Measurements from ENCODE around the gene ROGDI. TPM values are rescaled to one million over a fixed set of nuclear protein-coding genes. Genes with fewer than 3 reads are reported as not detected.

ROGDI gene
- total and polyA plus RNA-seq, 12 donors: 32.4 to 194 (median 81.7) TPM

DNA sequence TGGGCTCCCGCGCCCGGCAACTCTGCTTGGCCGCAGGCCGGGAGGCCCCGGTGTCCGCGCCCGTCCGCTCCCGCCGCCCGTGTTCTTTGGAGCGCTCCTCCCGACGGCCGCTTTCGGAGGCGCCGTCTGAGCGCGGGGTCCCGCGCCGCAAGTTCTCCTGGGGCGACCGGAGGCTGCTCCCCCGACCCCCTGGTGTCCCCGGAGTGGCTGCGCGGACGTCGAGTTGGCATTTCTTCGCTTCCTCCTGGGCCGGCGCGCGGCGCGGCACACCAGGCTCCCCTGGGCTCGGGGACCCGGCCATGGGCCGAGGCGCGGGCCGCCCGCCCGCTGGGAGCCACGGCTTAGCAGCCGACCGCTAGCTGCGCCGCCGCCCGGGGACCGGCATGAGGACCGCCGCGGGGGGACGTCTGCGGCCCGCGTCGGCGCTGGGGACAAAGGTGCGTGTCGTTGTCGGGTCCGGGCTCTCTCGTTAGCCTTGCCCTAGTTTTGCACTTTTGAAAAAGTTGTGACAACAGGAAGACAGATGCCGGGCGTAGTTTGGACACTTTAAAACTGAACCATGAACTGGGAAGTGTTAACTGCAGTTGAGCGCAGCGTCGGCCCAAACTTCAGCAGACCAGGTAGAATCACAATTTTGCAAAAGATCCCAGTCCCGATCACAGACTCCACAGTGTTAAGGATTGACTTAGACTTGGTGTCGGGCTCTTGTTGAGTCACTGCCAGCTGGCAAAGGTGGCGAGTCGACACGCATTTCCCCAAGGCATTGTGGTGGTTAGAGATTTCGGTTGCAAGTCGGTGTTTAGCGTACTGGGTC lies 45.5 kb upstream of the ROGDI start:
- WGBS, 4 donors: 0 to 1% (median 0%) methylated on average over 24 to 83 of the region's 83 CpGs
- TF ChIP-seq POLR2A (IDR thresholded peaks at IDR 0.05): peak in 1 of 2 donors; percentile 36
- TF ChIP-seq, protein P1, sequence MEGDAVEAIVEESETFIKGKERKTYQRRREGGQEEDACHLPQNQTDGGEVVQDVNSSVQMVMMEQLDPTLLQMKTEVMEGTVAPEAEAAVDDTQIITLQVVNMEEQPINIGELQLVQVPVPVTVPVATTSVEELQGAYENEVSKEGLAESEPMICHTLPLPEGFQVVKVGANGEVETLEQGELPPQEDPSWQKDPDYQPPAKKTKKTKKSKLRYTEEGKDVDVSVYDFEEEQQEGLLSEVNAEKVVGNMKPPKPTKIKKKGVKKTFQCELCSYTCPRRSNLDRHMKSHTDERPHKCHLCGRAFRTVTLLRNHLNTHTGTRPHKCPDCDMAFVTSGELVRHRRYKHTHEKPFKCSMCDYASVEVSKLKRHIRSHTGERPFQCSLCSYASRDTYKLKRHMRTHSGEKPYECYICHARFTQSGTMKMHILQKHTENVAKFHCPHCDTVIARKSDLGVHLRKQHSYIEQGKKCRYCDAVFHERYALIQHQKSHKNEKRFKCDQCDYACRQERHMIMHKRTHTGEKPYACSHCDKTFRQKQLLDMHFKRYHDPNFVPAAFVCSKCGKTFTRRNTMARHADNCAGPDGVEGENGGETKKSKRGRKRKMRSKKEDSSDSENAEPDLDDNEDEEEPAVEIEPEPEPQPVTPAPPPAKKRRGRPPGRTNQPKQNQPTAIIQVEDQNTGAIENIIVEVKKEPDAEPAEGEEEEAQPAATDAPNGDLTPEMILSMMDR (IDR thresholded peaks at IDR 0.05): no peak
- peaks cover 26 to 60% of the 10 kb centered on the region in 2 donors for H3K4me1 ChIP-seq (replicated peaks in 1 of 2)

DNA sequence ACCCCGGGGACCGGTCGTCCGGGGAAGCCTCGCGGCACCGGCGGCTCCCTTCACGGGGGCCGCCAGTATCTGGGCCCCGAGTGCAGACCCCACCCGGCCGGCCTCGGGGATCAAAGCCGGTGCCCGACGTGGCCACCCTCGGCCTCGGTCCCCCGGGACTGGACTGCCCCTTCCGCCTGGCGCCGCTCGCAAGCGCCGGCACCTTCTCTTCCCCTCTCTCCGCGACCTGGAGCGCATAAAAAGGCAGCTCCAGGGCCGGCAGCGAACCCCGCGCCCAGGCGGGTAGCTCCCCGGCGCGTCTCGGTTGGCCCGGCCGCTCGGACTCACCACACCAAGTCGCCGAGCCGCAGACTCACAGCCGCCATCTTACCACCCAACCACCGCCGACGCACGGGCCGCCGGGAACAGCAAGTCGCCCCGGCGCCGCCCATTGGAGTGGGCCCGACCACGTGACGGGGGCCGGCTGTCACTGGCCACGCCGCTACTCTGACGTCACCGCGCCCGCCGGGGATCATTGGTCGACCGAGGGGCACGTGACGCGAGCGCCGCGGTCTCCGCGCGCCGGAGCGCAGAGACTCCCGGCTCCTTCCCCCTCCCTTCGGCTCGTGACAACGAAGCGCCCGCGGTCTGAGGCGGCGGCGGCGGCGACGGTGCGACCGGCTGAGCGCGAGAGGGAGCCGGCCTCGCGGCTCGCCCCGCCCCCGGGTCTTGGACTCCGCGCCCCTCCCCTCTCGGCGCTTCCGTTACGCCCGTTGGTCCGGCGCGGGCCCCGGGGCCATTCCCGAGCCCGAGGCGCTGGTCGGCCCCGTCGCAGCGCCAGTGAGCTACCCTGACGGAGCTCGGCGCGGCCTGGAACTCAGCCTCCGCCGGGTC lies 44.7 kb upstream of the ROGDI start, which contains the start of the genes GLYR1 and UBN1:
TSS of gene GLYR1 (minus strand) at position 388 of the 873 bp plus-strand sequence. CDS start at position 365, 23 bp downstream.
TSS of gene UBN1 (plus strand) at position 581 of the 873 bp plus-strand sequence. CDS start 5,437 bp downstream, outside the sequence.
- peak within 1 kb of the TSS; percentile 87 to 97 (median 92) for H3K4me3 ChIP-seq
- H3K9me3 ChIP-seq (replicated peaks in 1 of 3): no peaks in the 10 kb centered on the region
- H3K4me1 ChIP-seq (replicated peaks in 1 of 2): peaks cover 26 to 51% of the 10 kb centered on the region in 2 donors
- H3K36me3 ChIP-seq (replicated peaks in 1 of 2): peaks cover 0 to 29% of the 10 kb centered on the region in 2 donors
- peak; percentile 59 to 96 for TF ChIP-seq POLR2A (IDR thresholded peaks at IDR 0.05)
- TF ChIP-seq, protein P1 (IDR thresholded peaks at IDR 0.05): no peak
- intact Hi-C loops (cut with DNase I): loop anchor here in 1 of 2 donors (10.0 kb wide), 1 partner anchor 108 kb away; the partner anchor contains the start of gene SEC14L5
- peak; percentile 99 to 100 (median 100) for DNase-seq
- H3K27me3 ChIP-seq: no peaks in the 10 kb centered on the region
- WGBS, 4 donors: 0 to 1% (median 0%) methylated on average over 2 to 124 of the region's 126 CpGs; no CpG with 5 or more reads in 1 of the 4 donors
- peak within 1 kb of the TSS; percentile 85 to 99 (median 98) for H3K27ac ChIP-seq

More for the DNA sequence above, 45.5 kb upstream of the ROGDI start:
- H3K27ac ChIP-seq: peak overlapping the region; percentile 84 to 99 (median 98)
- H3K9me3 ChIP-seq (replicated peaks in 1 of 3): no peaks in the 10 kb centered on the region
- DNase-seq: peak; percentile 72 to 88 (median 78)
- H3K27me3 ChIP-seq: no peaks in the 10 kb centered on the region
- H3K4me3 ChIP-seq: peak overlapping the region; percentile 5 to 88 (median 76)
- peaks cover 0 to 21% of the 10 kb centered on the region in 2 donors for H3K36me3 ChIP-seq (replicated peaks in 1 of 2)
- intact Hi-C loops (cut with DNase I): loop anchor here in 1 of 2 donors (10.0 kb wide), 1 partner anchor 107 kb away; the partner anchor contains the start of gene SEC14L5

DNA sequence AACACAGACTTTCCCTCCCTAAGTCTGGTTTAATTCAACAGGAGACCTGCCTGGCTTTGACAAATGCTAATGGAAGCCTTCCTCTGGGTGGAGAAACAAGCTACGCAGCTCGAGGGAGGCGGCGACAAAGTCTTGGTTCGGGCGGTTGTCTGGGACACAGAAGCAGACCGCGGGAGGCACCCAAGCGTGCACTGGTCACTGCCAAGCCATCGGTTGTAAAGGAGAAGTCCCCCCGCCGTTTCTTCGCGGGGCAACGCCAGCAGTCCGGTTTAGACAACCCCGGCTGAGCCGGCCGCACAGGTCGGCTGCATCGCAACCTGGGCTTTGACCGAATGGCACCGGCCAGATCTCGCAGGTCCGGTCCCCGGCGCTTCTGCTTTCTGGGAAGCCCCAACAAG lies 44.1 kb upstream of the ROGDI start:
- Histone ChIP-seq H3K36me3 (replicated peaks in 1 of 2) (peaks cover 0 to 35% of the 10 kb centered on the region in 2 donors), H3K27me3 (no peaks in the 10 kb centered on the region), H3K9me3 (replicated peaks in 1 of 3) (no peaks in the 10 kb centered on the region), H3K4me1 (replicated peaks in 1 of 2) (peaks cover 26 to 45% of the 10 kb centered on the region in 2 donors), H3K27ac (peak overlapping the region; percentile 85 to 99 (median 98)), H3K4me3 (peak overlapping the region; percentile 87 to 97 (median 92))
- WGBS, 4 donors: 0% methylated on average over 8 to 27 of the region's 27 CpGs
- intact Hi-C loops (cut with DNase I): loop anchor here in 1 of 2 donors (10.0 kb wide), 1 partner anchor 108 kb away; the partner anchor contains the start of gene SEC14L5
- TF ChIP-seq POLR2A (IDR thresholded peaks at IDR 0.05): peak in 1 of 2 donors; percentile 84
- TF ChIP-seq, protein P1 (IDR thresholded peaks at IDR 0.05): no peak
- DNase-seq: peak; percentile 63 to 90 (median 82)

Data from adrenal gland (tissue), 12 donors.